D721Med (cell line): ENCODE measurements around the gene B4GALT5.

Source experiments
- DNase-seq: peaks from one replicate; pipeline ENCODE4 v3.0.0; 2011; ENCODE audit warnings: low spot score; ENCODE audit not compliant: insufficient read length
- FAIRE-seq: peaks from 2 replicates; lab custom pipeline; 2011; peaks lifted over from hg19 to GRCh38; lab: Jason Lieb, UNC
- CTCF ChIP-seq: IDR thresholded peaks from 2 replicates; pipeline ENCODE4 v1.5.1; 2012; ENCODE audit warnings: mild to moderate bottlenecking, control low read depth; ENCODE audit not compliant: insufficient read depth; ENCODE audit errors: missing control alignments

B4GALT5 gene

GRCh38 chr20:49661560-49662329 is 51.9 kb downstream of the B4GALT5 start:
- DNase-seq (no peak), FAIRE-seq (no peak)
- no peak for TF ChIP-seq CTCF

GRCh38 chr20:49660912-49661311 is 52.8 kb downstream of the B4GALT5 start:
- FAIRE-seq (no peak), DNase-seq (no peak)
- TF ChIP-seq CTCF: no peak

- peak; percentile 27 for DNase-seq
- FAIRE-seq: peak; percentile 88
- no peak for TF ChIP-seq CTCF
These were observed 54.6 kb downstream of the B4GALT5 start for GRCh38 chr20:49659056-49659455.

- no peak for TF ChIP-seq CTCF
- DNase-seq (no peak), FAIRE-seq (no peak)
These were observed 55.2 kb downstream of the B4GALT5 start for GRCh38 chr20:49658508-49658907.

GRCh38 chr20:49657118-49657901 is 56.4 kb downstream of the B4GALT5 start:
- no peak for FAIRE-seq
- TF ChIP-seq CTCF: no peak
- DNase-seq: no peak

GRCh38 chr20:49656304-49656703 is 57.4 kb downstream of the B4GALT5 start:
- DNase-seq (no peak), FAIRE-seq (no peak)
- no peak for TF ChIP-seq CTCF
